Lower lobe of right lung (tissue), 2 donors: ENCODE results near the gene RAB40C. TPM values are rescaled to one million over a fixed set of nuclear protein-coding genes. Genes with fewer than 3 reads are reported as not detected.

ENCODE experiments used
- ATAC-seq, 2 donors: fragments of 200-7000 bp; cut with Tn5 transposase; one replicate each; pipeline ENCODE4 v1.9.1; 2020 to 2022; ENCODE audit warnings: mild to moderate bottlenecking in 2 of 2, moderate library complexity in 2 of 2
- DNase-seq: peaks from one replicate; pipeline ENCODE4 v3.0.0-alpha.2; 2020
- H3K27ac ChIP-seq: fragments of 200-600 bp; one replicate; pipeline ENCODE4 v1.8.0; 2022
- H3K27me3 ChIP-seq: fragments of 200-600 bp; one replicate; pipeline ENCODE4 v1.8.0; 2022; ENCODE audit warnings: low read depth
- H3K36me3 ChIP-seq: fragments of 200-600 bp; one replicate; pipeline ENCODE4 v1.8.0; 2022; ENCODE audit warnings: mild to moderate bottlenecking
- H3K4me1 ChIP-seq: fragments of 200-600 bp; one replicate; pipeline ENCODE4 v1.8.0; 2022
- H3K4me3 ChIP-seq: fragments of 200-600 bp; one replicate; pipeline ENCODE4 v1.8.0; 2022; ENCODE audit warnings: mild to moderate bottlenecking
- H3K9me3 ChIP-seq: fragments of 200-600 bp; one replicate; pipeline ENCODE4 v1.8.0; 2022
- CTCF ChIP-seq: fragments of 200-600 bp; IDR thresholded peaks from one replicate; pipeline ENCODE4 v1.8.0; 2022; ENCODE audit warnings: antibody characterized with exemption, mild to moderate bottlenecking
- intact Hi-C: fragments of 100-400 bp; cut with DNase I; formaldehyde crosslinking; loops from one replicate; pipeline ENCODE4 v1.11.0; 2022
- total RNA-seq: library from RNA; stranded (reverse); fragmentation: NEBNext Ultra II Directional; extraction: Animal tissue kit (Norgen Biotek cat#: 25700); gene quantifications from one replicate; pipeline ENCODE4 v1.2.1, GENCODE V29; 2021
- donor health status: DM: no; HTN: yes; CAD: no; lungs with severe emphysema.

RAB40C gene
- total RNA-seq, 1 donor from 2014 or later, result 40.1 TPM

- no peak for TF ChIP-seq CTCF
- ATAC-seq, result peak; percentile 22 to 26
- Histone ChIP-seq H3K4me3 (peak overlapping the region; percentile 92), H3K9me3 (no peaks in the 10 kb centered on the region), H3K27me3 (no peaks in the 10 kb centered on the region), H3K27ac (peak overlapping the region; percentile 91), H3K4me1 (peaks cover 72% of the 10 kb centered on the region), H3K36me3 (peaks cover 6% of the 10 kb centered on the region)
- intact Hi-C loops, result no loop called here
- peak; percentile 87 for DNase-seq
These were observed 2.8 kb downstream of the RAB40C start for GRCh38 chr16:592518-593306.

- peaks cover 6% of the 10 kb centered on the region for H3K36me3 ChIP-seq
- H3K27me3 ChIP-seq, result no peaks in the 10 kb centered on the region
- peak; percentile 71 for DNase-seq
- peak overlapping the region; percentile 91 for H3K27ac ChIP-seq
- peaks cover 65% of the 10 kb centered on the region for H3K4me1 ChIP-seq
- H3K9me3 ChIP-seq, result no peaks in the 10 kb centered on the region
- intact Hi-C loops, result no loop called here
- no peak overlapping the region for H3K4me3 ChIP-seq
- peak; percentile 14 to 38 for ATAC-seq
- TF ChIP-seq CTCF, result no peak
These were observed 3.5 kb downstream of the RAB40C start for GRCh38 chr16:593406-593805.

- peak; percentile 46 for DNase-seq
- Histone ChIP-seq H3K4me1 (peaks cover 63% of the 10 kb centered on the region), H3K4me3 (no peak overlapping the region)
These were observed 3.9 kb downstream of the RAB40C start for GRCh38 chr16:593807-594206.

GRCh38 chr16:595094-595528 is 5.2 kb downstream of the RAB40C start:
- H3K36me3 ChIP-seq, result peaks cover 15% of the 10 kb centered on the region
- H3K27ac ChIP-seq, result no peak overlapping the region
- H3K27me3 ChIP-seq, result no peaks in the 10 kb centered on the region
- no peaks in the 10 kb centered on the region for H3K9me3 ChIP-seq
- peaks cover 63% of the 10 kb centered on the region for H3K4me1 ChIP-seq
- no peak overlapping the region for H3K4me3 ChIP-seq
- DNase-seq (no peak), ATAC-seq (no peak)
- intact Hi-C loops, result no loop called here
- no peak for TF ChIP-seq CTCF

More at GRCh38 chr16:593807-594206, 3.9 kb downstream of the RAB40C start:
- intact Hi-C loops, result no loop called here
- ATAC-seq, result no peak
- Histone ChIP-seq H3K36me3 (peaks cover 9% of the 10 kb centered on the region), H3K27ac (peak overlapping the region; percentile 91), H3K27me3 (no peaks in the 10 kb centered on the region), H3K9me3 (no peaks in the 10 kb centered on the region)
- TF ChIP-seq CTCF, result no peak

DNA sequence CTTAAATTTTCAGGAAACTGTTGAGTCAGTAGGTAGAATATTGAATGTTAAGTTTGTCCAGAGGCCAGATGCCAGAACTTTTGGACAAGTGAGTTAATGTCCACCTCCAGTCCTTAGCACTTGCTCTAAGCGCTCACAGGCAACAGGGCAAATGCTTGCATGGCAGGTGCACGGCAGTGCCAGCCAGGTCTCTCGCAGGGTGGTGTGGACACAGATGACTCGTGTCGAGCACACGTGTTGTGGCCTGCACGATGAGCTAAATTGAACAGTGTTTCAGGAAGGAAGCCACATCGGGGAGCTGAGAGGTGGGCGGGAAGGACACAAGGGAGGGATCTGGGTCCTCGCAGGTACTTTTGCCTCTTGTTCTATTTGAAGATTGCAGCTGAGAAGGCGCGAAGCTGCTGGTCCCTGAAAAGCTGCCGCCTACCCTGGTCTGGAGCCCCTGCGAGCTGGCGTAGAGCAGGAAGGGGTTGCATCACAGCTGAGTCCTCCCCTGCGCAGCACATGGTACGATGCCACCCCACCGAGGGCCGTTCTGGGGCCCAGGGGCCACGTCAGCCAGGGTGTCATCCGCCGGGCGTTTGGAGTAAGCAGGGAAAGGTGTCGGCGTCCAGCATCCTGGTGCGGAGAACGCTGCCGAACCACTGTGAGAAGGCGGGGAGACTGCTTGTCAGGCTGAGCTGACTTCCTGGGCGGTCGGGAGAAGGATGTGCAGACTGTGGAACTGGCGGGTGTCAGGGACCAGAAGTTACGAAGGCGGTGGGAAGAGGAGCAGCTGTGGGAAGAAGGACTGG is 6.3 kb downstream of the RAB40C start:
- Histone ChIP-seq H3K36me3 (peaks cover 23% of the 10 kb centered on the region), H3K4me3 (no peak overlapping the region), H3K4me1 (peaks cover 57% of the 10 kb centered on the region), H3K27me3 (no peaks in the 10 kb centered on the region), H3K9me3 (no peaks in the 10 kb centered on the region), H3K27ac (no peak overlapping the region)
- intact Hi-C loops, result no loop called here
- TF ChIP-seq CTCF, result no peak
- no peak for ATAC-seq
- DNase-seq, result peak; percentile 42
